HL-60/S4 treated with phorbol 12-myristate 13-acetate at 8.2 ng/mL for 4 days and 3 days (cell line): ENCODE measurements around the gene DCLK1.
"Not testable (repeated sequence)": the region's sequence is repeated elsewhere in the genome, so short reads cannot be mapped to it uniquely, and the experiment has no call there.

ENCODE experiments used
- in situ Hi-C: fragments of 300-500 bp; cut with MboI; formaldehyde crosslinking; loops from 2 replicates; pipeline ENCODE4 v1.15.0; 2022; ENCODE audit warnings: low sequenced_read_pairs

Gene DCLK1

GRCh38 chr13:35988648-35989081 is 142.5 kb downstream of the DCLK1 start:
- in situ Hi-C loops: no loop called here

- in situ Hi-C loops: no loop called here
These were observed 143.3 kb downstream of the DCLK1 start for GRCh38 chr13:35987572-35988513.

- in situ Hi-C loops: no loop called here
These were observed 146.3 kb downstream of the DCLK1 start for GRCh38 chr13:35984776-35985453.

- in situ Hi-C loops: no loop called here
These were observed 146.9 kb downstream of the DCLK1 start for GRCh38 chr13:35984287-35984686.

- in situ Hi-C loops: not testable (repeated sequence)
These were observed 147.5 kb downstream of the DCLK1 start for GRCh38 chr13:35983703-35984102.

GRCh38 chr13:35983206-35983605 is 148.0 kb downstream of the DCLK1 start:
- in situ Hi-C loops: no loop called here

GRCh38 chr13:35979361-35979951 is 151.7 kb downstream of the DCLK1 start:
- in situ Hi-C loops: no loop called here

GRCh38 chr13:35978607-35979316 is 152.4 kb downstream of the DCLK1 start:
- in situ Hi-C loops: no loop called here

GRCh38 chr13:35977060-35977459 is 154.1 kb downstream of the DCLK1 start:
- in situ Hi-C loops: no loop called here

- in situ Hi-C loops: no loop called here
These were observed 155.1 kb downstream of the DCLK1 start for GRCh38 chr13:35976126-35976525.

- in situ Hi-C loops: not testable (repeated sequence)
These were observed 164.2 kb downstream of the DCLK1 start for GRCh38 chr13:35966951-35967350.

GRCh38 chr13:35966024-35966423 is 165.2 kb downstream of the DCLK1 start:
- in situ Hi-C loops: no loop called here

GRCh38 chr13:35965226-35965927 is 165.8 kb downstream of the DCLK1 start:
- in situ Hi-C loops: no loop called here

GRCh38 chr13:35964863-35965180 is 166.4 kb downstream of the DCLK1 start:
- in situ Hi-C loops: no loop called here

GRCh38 chr13:35964011-35964862 is 166.9 kb downstream of the DCLK1 start:
- in situ Hi-C loops: no loop called here

GRCh38 chr13:35961461-35962220 is 169.5 kb downstream of the DCLK1 start:
- in situ Hi-C loops: no loop called here

- in situ Hi-C loops: no loop called here
These were observed 170.2 kb downstream of the DCLK1 start for GRCh38 chr13:35961002-35961401.

GRCh38 chr13:35957996-35958395 is 173.2 kb downstream of the DCLK1 start:
- in situ Hi-C loops: no loop called here

- in situ Hi-C loops: no loop called here
These were observed 173.9 kb downstream of the DCLK1 start for GRCh38 chr13:35957241-35957731.
